ENCODE measurements around the gene TMPRSS4.
"Not testable (repeated sequence)": the region's sequence is repeated elsewhere in the genome, so short reads cannot be mapped to it uniquely, and the experiment has no call there.

Gene TMPRSS4

DNA sequence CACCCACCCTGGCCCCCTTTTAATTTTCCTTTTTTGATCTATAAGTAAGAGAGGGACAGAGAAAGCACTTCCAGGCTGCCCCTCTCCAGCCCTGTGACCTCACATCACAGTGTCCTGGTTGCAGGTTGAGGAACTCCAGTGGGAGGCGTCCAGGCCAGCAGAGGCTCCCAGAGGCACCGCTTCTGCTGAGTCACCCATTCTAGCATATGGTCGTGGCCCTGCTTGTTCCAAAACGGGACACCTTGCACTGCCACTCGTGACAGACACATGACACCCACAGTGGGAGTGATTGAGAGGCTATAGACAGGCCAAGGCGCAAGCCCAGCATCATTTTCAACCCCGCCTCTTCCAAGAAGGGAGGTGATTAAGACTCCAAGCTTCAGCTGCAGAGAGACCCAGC is 16.0 kb upstream of the TMPRSS4 start:
- no peak for TF ChIP-seq CTCF (conservative IDR thresholded peaks at IDR 0.05; ENCODE audit: control insufficient read depth, insufficient read depth, low read depth, low read length)
- no peak overlapping the region for H3K4me3 ChIP-seq (ENCODE audit: control insufficient read depth, low read depth, low read length)
- no peak for DNase-seq (ENCODE audit: low read depth)

DNA sequence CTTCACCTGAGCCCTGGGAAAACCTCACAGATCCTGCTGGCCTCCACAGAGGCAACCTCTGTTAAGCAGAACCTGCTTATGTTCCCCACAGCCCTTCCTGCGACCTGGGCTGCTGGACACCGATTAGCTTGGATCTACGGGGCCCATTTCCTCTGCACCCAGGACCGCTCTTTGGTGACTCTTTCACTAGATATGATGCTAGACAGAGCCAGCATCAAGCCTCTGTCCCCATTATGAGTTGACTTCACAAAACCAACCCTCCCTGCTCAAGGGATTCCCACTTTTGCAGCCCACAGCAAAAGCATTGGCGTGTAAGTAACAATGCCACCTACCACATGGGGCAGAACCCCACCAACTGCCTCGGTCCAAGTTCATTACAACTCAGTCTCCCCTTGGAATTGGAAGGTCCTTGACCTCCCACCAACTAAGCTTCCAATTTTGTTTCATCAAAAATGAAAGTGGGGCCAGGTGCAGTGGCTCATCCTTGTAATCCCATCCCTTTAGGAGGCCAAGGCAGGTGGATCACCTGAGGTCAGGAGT is 15.2 kb upstream of the TMPRSS4 start:
- no peak overlapping the region for H3K4me3 ChIP-seq (ENCODE audit: control insufficient read depth, low read depth, low read length)
- DNase-seq (ENCODE audit: low read depth), result no peak
- no peak for TF ChIP-seq CTCF (conservative IDR thresholded peaks at IDR 0.05; ENCODE audit: control insufficient read depth, insufficient read depth, low read depth, low read length)

GRCh38 chr11:118062181-118062580 is 14.7 kb upstream of the TMPRSS4 start:
- DNase-seq (ENCODE audit: low read depth); H3K4me3 ChIP-seq (ENCODE audit: control insufficient read depth, low read depth, low read length): not testable (repeated sequence)

DNA sequence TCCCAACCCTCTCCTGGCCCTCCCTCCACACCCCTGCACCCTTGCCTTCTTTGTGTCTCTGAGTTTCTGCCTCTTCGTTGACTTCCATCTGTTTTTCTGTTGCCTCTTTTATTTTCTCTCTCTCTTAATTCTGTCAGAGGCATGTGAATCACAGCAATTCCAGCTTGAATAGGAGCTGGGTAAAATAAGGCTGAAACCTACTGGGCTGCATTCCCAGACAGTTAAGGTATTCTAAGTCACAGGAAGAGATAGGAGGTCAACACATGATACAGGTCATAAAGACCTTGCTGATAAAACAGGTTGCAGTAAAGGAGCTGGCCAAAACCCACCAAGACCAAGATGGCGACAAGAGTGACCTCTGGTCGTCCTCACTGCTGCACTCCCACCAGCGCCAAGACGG is 14.2 kb upstream of the TMPRSS4 start:
- H3K4me3 ChIP-seq (ENCODE audit: control insufficient read depth, low read depth, low read length); DNase-seq (ENCODE audit: low read depth): not testable (repeated sequence)

DNA sequence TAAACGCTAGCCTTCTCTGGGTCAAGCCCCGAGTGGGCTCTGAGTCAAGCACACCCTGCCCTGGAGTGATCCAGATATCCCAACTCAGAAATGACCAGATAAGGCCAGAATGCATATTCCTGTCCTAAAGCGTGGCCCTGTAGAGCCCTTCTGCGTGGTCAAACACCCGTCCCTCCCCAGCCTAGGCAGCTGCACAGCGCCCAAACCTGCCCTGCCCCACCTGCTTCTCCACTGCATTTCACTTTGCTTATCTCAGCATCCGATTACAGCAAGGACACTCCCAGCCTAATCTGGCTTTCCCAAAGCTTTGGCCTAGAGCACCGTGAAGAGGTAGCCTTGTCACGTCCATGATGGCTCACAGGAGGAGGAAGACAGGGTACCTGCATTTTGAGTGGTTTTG is 11.9 kb upstream of the TMPRSS4 start:
- no peak overlapping the region for H3K4me3 ChIP-seq (ENCODE audit: control insufficient read depth, low read depth, low read length)
- TF ChIP-seq CTCF (conservative IDR thresholded peaks at IDR 0.05; ENCODE audit: control insufficient read depth, insufficient read depth, low read depth, low read length), result no peak
- no peak for DNase-seq (ENCODE audit: low read depth)

DNA sequence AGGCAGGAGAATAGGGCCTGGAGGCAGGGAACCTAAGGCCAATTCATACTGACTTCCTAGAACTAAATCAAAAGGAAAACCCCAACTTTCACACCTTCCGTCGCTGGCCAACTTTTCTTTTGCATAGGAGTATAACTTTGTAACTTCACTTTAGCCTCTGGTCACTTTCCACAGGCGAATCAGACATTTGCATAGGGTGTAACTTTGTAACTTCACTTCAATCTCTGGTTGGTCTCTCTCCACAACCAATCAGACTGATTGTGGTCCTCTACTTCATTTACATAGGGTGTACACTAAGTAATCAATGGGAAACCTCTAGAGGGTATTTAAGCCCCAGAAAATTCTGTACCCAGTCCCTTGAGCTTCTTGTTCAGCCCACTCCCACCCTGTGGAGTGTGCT is 11.5 kb upstream of the TMPRSS4 start:
- H3K4me3 ChIP-seq (ENCODE audit: control insufficient read depth, low read depth, low read length), result no peak overlapping the region
- TF ChIP-seq CTCF (conservative IDR thresholded peaks at IDR 0.05; ENCODE audit: control insufficient read depth, insufficient read depth, low read depth, low read length), result no peak
- no peak for DNase-seq (ENCODE audit: low read depth)

GRCh38 chr11:118067006-118067405 is 9.9 kb upstream of the TMPRSS4 start:
- no peak for DNase-seq (ENCODE audit: low read depth)
- TF ChIP-seq CTCF (conservative IDR thresholded peaks at IDR 0.05; ENCODE audit: control insufficient read depth, insufficient read depth, low read depth, low read length), result no peak
- H3K4me3 ChIP-seq (ENCODE audit: control insufficient read depth, low read depth, low read length), result no peak overlapping the region

DNA sequence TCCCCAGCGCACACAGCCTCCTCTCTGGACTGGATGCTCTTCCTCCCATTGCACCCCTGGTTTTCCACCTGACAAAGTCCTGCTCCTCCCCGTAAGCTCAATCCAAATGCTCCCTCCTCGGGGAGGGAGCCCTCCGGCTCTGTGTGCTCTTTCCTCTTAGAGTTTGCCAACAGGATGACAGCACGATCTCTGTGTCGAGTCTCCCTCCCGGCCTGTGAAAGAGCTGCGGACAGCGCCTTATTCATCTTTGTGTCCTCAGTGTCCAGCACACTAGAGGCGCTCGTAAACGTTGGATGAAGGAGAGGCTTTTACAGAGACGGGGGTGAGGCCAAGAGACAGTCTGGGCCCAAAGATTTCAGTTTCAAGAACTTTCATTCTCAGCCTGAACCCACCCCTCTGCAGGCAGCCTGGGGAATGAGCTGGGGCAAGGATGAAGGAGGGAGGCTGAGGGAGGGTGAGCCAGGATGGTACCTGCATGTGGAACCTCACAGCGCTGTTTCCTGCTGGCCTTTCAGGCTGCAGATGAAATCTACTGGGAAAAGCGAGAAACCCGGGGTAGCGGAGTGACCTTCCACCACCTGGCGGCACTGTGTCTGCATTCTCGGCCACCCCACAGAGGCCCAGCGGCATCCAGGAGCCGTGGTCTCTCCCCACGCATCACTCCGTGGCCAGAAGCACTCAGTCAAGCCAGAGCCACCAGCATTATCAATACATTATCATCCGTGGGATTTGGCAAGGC is 8.5 kb upstream of the TMPRSS4 start:
- DNase-seq (ENCODE audit: low read depth), result no peak
- H3K4me3 ChIP-seq (ENCODE audit: control insufficient read depth, low read depth, low read length), result no peak overlapping the region
- no peak for TF ChIP-seq CTCF (conservative IDR thresholded peaks at IDR 0.05; ENCODE audit: control insufficient read depth, insufficient read depth, low read depth, low read length)

All from fibroblast of mammary gland (primary cell).